HCT116 (cell line): ENCODE results near the gene MUTYH. TPM values are rescaled to one million over a fixed set of nuclear protein-coding genes. Genes with fewer than 3 reads are reported as not detected.

Source experiments
- ATAC-seq: fragments of 200-7000 bp; cut with Tn5 transposase; 2 replicates; pipeline ENCODE4 v1.9.1; 2020; ENCODE audit warnings: mild to moderate bottlenecking, moderate library complexity
- BruUV-seq: library from RNA; stranded (reverse); fragments of 400-500 nt; replicated peaks from 2 replicates; lab custom pipeline; 2021; lab: Mats Ljungman, UMichigan
- CTCF ChIA-PET: fragments of 300-600 bp; sonication (Branson Sonifier 250); formaldehyde crosslinking; loops from one replicate; lab custom pipeline; 2021; ENCODE audit warnings: antibody characterized with exemption; lab: Charles Lee
- POLR2A ChIA-PET: fragments of 300-600, 350-600 bp; sonication (Branson Sonifier 250); formaldehyde crosslinking; loops from one replicate; lab custom pipeline; 2021; ENCODE audit warnings: antibody characterized with exemption; lab: Charles Lee
- RAD21 ChIA-PET, 2 experiments: fragments of 300-600 bp; sonication (Branson Sonifier 250); formaldehyde crosslinking; loops; one replicate each; lab custom pipeline; 2023; ENCODE audit warnings: low total read pairs in 2 of 2; ENCODE audit not compliant: uncharacterized antibody in 2 of 2, unreplicated experiment in 2 of 2, low non-redundant PET in 1 of 2; lab: Charles Lee
- DNase-seq: peaks from one replicate; pipeline ENCODE4 v3.0.0-alpha.2; 2010; ENCODE audit warnings: low read depth, low spot score
- H2AFZ ChIP-seq: fragments of 200-600 bp; shearing (Covaris generic), sonication (generic); 2 replicates; pipeline ENCODE4 v1.6.1; 2017; ENCODE audit warnings: low read depth, mixed run types, mixed read lengths, antibody characterized with exemption, low read length; ENCODE audit not compliant: poor library complexity, severe bottlenecking
- H3K27ac ChIP-seq: 2 replicates; pipeline ENCODE4 v1.5.1; 2012; ENCODE audit warnings: low read depth, low read length
- H3K27me3 ChIP-seq: fragments of 200-600 bp; sonication (generic); 2 replicates; pipeline ENCODE4 v1.6.1; 2016; ENCODE audit warnings: mixed run types, low read length, mixed read lengths; ENCODE audit not compliant: insufficient read depth
- H3K36me3 ChIP-seq, 2 experiments: fragments of 200-500 bp in 1 of 2; fragments of 200-600 bp in 1 of 2; sonication (Bioruptor generic) in 1 of 2; sonication (generic) in 1 of 2; 2 replicates each; pipeline versions ENCODE4 v1.5.1 to v1.6.1; 2014 to 2016; ENCODE audit warnings: low read length in 2 of 2, inconsistent platforms in 1 of 2, mixed read lengths in 1 of 2, mixed run types in 1 of 2; ENCODE audit not compliant: insufficient read depth in 2 of 2, control insufficient read depth in 1 of 2
- H3K4me1 ChIP-seq, 2 experiments: fragments of 200-600 bp in 1 of 2; sonication (generic) in 1 of 2; 2 replicates each; pipeline versions ENCODE4 v1.5.1 to v1.6.1; 2012 to 2017; ENCODE audit warnings: low read length in 2 of 2, inconsistent platforms in 1 of 2, mild to moderate bottlenecking in 1 of 2, mixed read lengths in 1 of 2, mixed run types in 1 of 2, moderate library complexity in 1 of 2; ENCODE audit not compliant: insufficient read depth in 2 of 2, control insufficient read depth in 1 of 2
- H3K4me2 ChIP-seq: fragments of 200-600 bp; sonication (generic); 2 replicates; pipeline ENCODE4 v1.6.1; 2017; ENCODE audit warnings: mixed run types, low read length, mixed read lengths
- H3K4me3 ChIP-seq, 2 experiments: fragments of 200-600 bp in 1 of 2; sonication (generic) in 1 of 2; replicated peaks in 1 of 2; 2 replicates each; pipeline ENCODE4 v1.5.1; 2011 to 2016; ENCODE audit warnings: low read length in 2 of 2, control low read depth in 1 of 2, low read depth in 1 of 2, mild to moderate bottlenecking in 1 of 2, mixed read lengths in 1 of 2, mixed run types in 1 of 2
- H3K79me2 ChIP-seq: fragments of 200-600 bp; sonication (generic); 2 replicates; pipeline ENCODE4 v1.6.1; 2017; ENCODE audit warnings: mild to moderate bottlenecking, mixed run types, low read length, moderate library complexity, mixed read lengths; ENCODE audit not compliant: insufficient read depth
- H3K9ac ChIP-seq: fragments of 200-600 bp; sonication (generic); 2 replicates; pipeline ENCODE4 v1.6.1; 2016; ENCODE audit warnings: low read length, mixed read lengths
- H3K9me2 ChIP-seq: fragments of 200-600 bp; sonication (generic), shearing (Covaris generic); 2 replicates; pipeline ENCODE4 v1.6.1; 2017; ENCODE audit warnings: mixed run types, mild to moderate bottlenecking, moderate library complexity; ENCODE audit not compliant: insufficient read depth
- H3K9me3 ChIP-seq, 2 experiments: fragments of 200-500 bp in 1 of 2; fragments of 200-600 bp in 1 of 2; sonication (Bioruptor generic) in 1 of 2; sonication (generic) in 1 of 2; 2 replicates each; pipeline ENCODE4 v1.6.1; 2014 to 2017; ENCODE audit warnings: low read length in 2 of 2, mixed read lengths in 2 of 2, inconsistent platforms in 1 of 2, low read depth in 1 of 2, mild to moderate bottlenecking in 1 of 2, mixed run types in 1 of 2, moderate library complexity in 1 of 2; ENCODE audit not compliant: control insufficient read depth in 1 of 2, insufficient read depth in 1 of 2
- H4K20me1 ChIP-seq: fragments of 200-600 bp; sonication (generic), shearing (Covaris generic); 2 replicates; pipeline ENCODE4 v1.6.1; 2017; ENCODE audit warnings: mixed run types, mild to moderate bottlenecking, moderate library complexity; ENCODE audit not compliant: insufficient read depth
- ATF3 ChIP-seq: IDR thresholded peaks from 2 replicates; pipeline ENCODE4 v1.6.1; 2012
- CBX3 ChIP-seq: IDR thresholded peaks from 2 replicates; pipeline ENCODE4 v1.6.1; 2012; ENCODE audit warnings: low read depth
- CEBPB ChIP-seq: IDR thresholded peaks from 2 replicates; pipeline ENCODE4 v1.6.1; 2012; ENCODE audit warnings: low read depth
- EGR1 ChIP-seq: IDR thresholded peaks from 2 replicates; pipeline ENCODE4 v1.6.1; 2012; ENCODE audit warnings: low read depth
- ELF1 ChIP-seq: IDR thresholded peaks from 2 replicates; pipeline ENCODE4 v1.6.1; 2012; ENCODE audit warnings: low read depth, borderline replicate concordance
- EZH2 ChIP-seq: fragments of 200-600 bp; sonication (generic); IDR thresholded peaks from 2 replicates; pipeline ENCODE4 v1.6.1; 2017; ENCODE audit warnings: antibody characterized with exemption, mixed run types
- FOSL1 ChIP-seq: IDR thresholded peaks from 2 replicates; pipeline ENCODE4 v1.6.1; 2012; ENCODE audit warnings: low read depth
- RAD21 ChIP-seq: IDR thresholded peaks from 2 replicates; pipeline ENCODE4 v1.6.1; 2012; ENCODE audit warnings: low read depth, mild to moderate bottlenecking
- REST ChIP-seq: IDR thresholded peaks from 2 replicates; pipeline ENCODE4 v1.6.1; 2012; ENCODE audit warnings: low read depth
- SIN3A ChIP-seq: IDR thresholded peaks from 2 replicates; pipeline ENCODE4 v1.6.1; 2012; ENCODE audit warnings: low read depth
- SP1 ChIP-seq: IDR thresholded peaks from 2 replicates; pipeline ENCODE4 v1.6.1; 2012; ENCODE audit warnings: low read depth
- SRF ChIP-seq: IDR thresholded peaks from 2 replicates; pipeline ENCODE4 v1.6.1; 2012; ENCODE audit warnings: low read depth
- TCF7L2 ChIP-seq: IDR thresholded peaks from 2 replicates; pipeline ENCODE4 v1.7.0; 2011; ENCODE audit warnings: borderline replicate concordance, inconsistent platforms; ENCODE audit not compliant: insufficient read depth, insufficient read length; ENCODE audit errors: extremely low read depth
- YY1 ChIP-seq: IDR thresholded peaks from 2 replicates; pipeline ENCODE4 v1.6.1; 2011; ENCODE audit warnings: low read length, low read depth, moderate library complexity, mild to moderate bottlenecking; ENCODE audit not compliant: insufficient replicate concordance; ENCODE audit errors: extremely low read depth
- ZNF274 ChIP-seq: fragments of 200-500 bp; sonication (Bioruptor generic); IDR thresholded peaks from 2 replicates; pipeline ENCODE4 v1.6.1; 2014; ENCODE audit warnings: mild to moderate bottlenecking, low read depth, low read length, inconsistent platforms
- intact Hi-C: fragments of 100-400 bp; cut with micrococcal nuclease; formaldehyde crosslinking; loops from 2 replicates; pipeline ENCODE4 v1.10.0; 2022
- total RNA-seq: library from RNA; stranded (reverse); gene quantifications from one replicate; pipeline ENCODE4 v1.2.1, GENCODE V29; 2021; ENCODE audit not compliant: unreplicated experiment
- TF ChIP-seq, protein P1 (sequence below): IDR thresholded peaks from 2 replicates; pipeline ENCODE4 v1.6.1; 2012
- TF ChIP-seq, protein P2 (sequence below), 3 experiments: fragments of 200-600 bp in 1 of 3; sonication (generic) in 1 of 3; IDR thresholded peaks in 2 of 3; conservative IDR thresholded peaks in 1 of 3; 2 replicates each; pipeline ENCODE4 v1.5.1; 2012 to 2017; ENCODE audit warnings: low read depth in 2 of 3, low read length in 2 of 3, antibody characterized with exemption in 1 of 3, borderline replicate concordance in 1 of 3, control low read depth in 1 of 3, mild to moderate bottlenecking in 1 of 3, mixed read lengths in 1 of 3, mixed run types in 1 of 3, moderate library complexity in 1 of 3; ENCODE audit not compliant: insufficient read depth in 1 of 3
- TF ChIP-seq, protein P3 (sequence below): IDR thresholded peaks from 2 replicates; pipeline ENCODE4 v1.6.1; 2011; ENCODE audit warnings: mild to moderate bottlenecking, low read length, moderate library complexity; ENCODE audit not compliant: insufficient replicate concordance; ENCODE audit errors: extremely low read depth

The MUTYH gene
- total RNA-seq, 1 experiment from 2014 or later, result 44.8 TPM

DNA sequence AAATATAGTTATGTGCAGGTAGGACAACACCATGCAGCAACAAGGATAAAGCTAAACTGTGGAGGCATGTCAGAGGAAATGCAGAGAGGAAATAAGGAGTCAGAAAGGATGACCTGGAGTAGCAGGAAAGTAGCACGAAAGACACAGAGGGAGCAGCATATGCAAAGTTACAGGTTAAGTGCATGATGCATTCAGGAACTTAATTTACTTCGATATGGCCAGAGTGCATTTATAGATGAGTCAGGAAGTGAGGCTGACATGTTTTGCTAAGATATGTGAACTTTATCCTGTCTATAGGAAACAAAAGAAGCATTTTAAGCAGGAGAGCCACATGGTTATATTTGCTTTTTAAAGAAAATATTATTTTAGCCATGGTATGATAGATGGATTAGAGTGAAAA lies 15.4 kb upstream of the MUTYH start (continued):
- no peak for TF ChIP-seq ELF1

DNA sequence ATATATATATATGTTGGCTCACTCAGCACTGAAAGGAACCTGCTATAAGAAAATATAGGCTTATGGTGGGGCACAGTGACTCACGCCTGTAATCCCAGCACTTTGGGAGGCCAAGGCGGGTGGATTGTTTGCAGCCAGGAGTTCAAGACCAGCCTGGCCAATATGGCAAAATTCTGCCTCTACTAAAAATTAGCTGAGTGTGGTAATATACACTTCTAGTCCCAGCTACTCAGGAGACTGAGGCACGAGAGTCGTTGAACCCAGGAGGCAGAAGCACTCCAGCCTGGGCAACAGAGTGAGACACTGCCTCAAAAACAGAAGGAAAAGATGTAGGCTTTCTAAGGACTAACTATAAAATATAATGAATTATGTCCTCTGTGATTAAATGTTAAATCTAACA lies 14.6 kb upstream of the MUTYH start:
- POLR2A ChIA-PET, result no interaction called here
- no peaks in the 10 kb centered on the region for H3K27me3 ChIP-seq
- TF ChIP-seq FOSL1, result no peak
- no peak for TF ChIP-seq TCF7L2
- TF ChIP-seq CEBPB, result no peak
- TF ChIP-seq, protein P1, sequence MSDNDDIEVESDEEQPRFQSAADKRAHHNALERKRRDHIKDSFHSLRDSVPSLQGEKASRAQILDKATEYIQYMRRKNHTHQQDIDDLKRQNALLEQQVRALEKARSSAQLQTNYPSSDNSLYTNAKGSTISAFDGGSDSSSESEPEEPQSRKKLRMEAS, result no peak
- no peak for TF ChIP-seq SRF
- no peak for TF ChIP-seq SIN3A
- TF ChIP-seq SP1, result no peak
- TF ChIP-seq EZH2, result no peak
- TF ChIP-seq ELF1, result no peak
- no peak for TF ChIP-seq CBX3
- no peak for TF ChIP-seq ATF3
- TF ChIP-seq, protein P2, sequence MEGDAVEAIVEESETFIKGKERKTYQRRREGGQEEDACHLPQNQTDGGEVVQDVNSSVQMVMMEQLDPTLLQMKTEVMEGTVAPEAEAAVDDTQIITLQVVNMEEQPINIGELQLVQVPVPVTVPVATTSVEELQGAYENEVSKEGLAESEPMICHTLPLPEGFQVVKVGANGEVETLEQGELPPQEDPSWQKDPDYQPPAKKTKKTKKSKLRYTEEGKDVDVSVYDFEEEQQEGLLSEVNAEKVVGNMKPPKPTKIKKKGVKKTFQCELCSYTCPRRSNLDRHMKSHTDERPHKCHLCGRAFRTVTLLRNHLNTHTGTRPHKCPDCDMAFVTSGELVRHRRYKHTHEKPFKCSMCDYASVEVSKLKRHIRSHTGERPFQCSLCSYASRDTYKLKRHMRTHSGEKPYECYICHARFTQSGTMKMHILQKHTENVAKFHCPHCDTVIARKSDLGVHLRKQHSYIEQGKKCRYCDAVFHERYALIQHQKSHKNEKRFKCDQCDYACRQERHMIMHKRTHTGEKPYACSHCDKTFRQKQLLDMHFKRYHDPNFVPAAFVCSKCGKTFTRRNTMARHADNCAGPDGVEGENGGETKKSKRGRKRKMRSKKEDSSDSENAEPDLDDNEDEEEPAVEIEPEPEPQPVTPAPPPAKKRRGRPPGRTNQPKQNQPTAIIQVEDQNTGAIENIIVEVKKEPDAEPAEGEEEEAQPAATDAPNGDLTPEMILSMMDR (IDR thresholded peaks at IDR 0.05 in 2 of 3, conservative IDR thresholded peaks at IDR 0.05 in 1 of 3; ENCODE audit: borderline replicate concordance in 1 of 3, insufficient read depth in 1 of 3, low read depth in 2 of 3, low read length in 2 of 3), result no peak
- no peak for TF ChIP-seq REST
- TF ChIP-seq EGR1, result no peak
- TF ChIP-seq ZNF274, result no peak
- no peak for TF ChIP-seq YY1
- no peak for TF ChIP-seq RAD21
- TF ChIP-seq, protein P3, sequence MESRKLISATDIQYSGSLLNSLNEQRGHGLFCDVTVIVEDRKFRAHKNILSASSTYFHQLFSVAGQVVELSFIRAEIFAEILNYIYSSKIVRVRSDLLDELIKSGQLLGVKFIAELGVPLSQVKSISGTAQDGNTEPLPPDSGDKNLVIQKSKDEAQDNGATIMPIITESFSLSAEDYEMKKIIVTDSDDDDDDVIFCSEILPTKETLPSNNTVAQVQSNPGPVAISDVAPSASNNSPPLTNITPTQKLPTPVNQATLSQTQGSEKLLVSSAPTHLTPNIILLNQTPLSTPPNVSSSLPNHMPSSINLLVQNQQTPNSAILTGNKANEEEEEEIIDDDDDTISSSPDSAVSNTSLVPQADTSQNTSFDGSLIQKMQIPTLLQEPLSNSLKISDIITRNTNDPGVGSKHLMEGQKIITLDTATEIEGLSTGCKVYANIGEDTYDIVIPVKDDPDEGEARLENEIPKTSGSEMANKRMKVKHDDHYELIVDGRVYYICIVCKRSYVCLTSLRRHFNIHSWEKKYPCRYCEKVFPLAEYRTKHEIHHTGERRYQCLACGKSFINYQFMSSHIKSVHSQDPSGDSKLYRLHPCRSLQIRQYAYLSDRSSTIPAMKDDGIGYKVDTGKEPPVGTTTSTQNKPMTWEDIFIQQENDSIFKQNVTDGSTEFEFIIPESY, result no peak
- no peaks in the 10 kb centered on the region for H3K9me2 ChIP-seq
- ATAC-seq (no peak), DNase-seq (no peak)
- RAD21 ChIA-PET, result no interaction called here
- H3K27ac ChIP-seq, result no peak overlapping the region
- intact Hi-C loops, result no loop called here
- no peak overlapping the region for H3K9ac ChIP-seq
- BruUV-seq, result no TSS peak
- H3K4me3 ChIP-seq, result no peak overlapping the region
- H3K4me2 ChIP-seq, result no peak overlapping the region
- peaks cover 13 to 18% of the 10 kb centered on the region in 2 experiments for H3K4me1 ChIP-seq
- no peaks in the 10 kb centered on the region for H3K9me3 ChIP-seq
- no peak overlapping the region for H2AFZ ChIP-seq
- no peaks in the 10 kb centered on the region for H3K36me3 ChIP-seq
- CTCF ChIA-PET, result interaction anchor here (0.6 kb wide), 1 partner anchor 344 kb away, joined by 3 read pairs; the partner anchor contains the start of gene HECTD3
- H4K20me1 ChIP-seq, result no peaks in the 10 kb centered on the region
- H3K79me2 ChIP-seq, result no peaks in the 10 kb centered on the region
